ENCODE results near the gene ENO1.
"Not testable (repeated sequence)": the region's sequence is repeated elsewhere in the genome, so short reads cannot be mapped to it uniquely, and the experiment has no call there.

Gene ENO1

DNA sequence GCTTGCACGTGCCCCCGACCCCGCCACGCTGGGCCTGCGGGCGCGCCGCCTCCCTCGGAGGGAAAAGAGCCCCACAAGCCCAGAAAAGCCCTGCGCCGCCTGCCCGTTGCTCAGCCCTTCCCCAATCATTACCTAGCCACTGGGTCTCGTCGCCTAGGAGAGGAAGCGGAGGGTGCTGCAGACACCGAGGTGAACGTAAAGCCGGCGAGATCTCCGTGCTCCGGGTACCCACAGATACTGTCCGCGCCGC is at the start of gene ENO1:
TSS of gene ENO1 (minus strand) at position 239 of the 250 bp plus-strand sequence. CDS start 3,778 bp downstream, outside the sequence.
- DNase-seq (ENCODE audit: low read depth): no peak

DNA sequence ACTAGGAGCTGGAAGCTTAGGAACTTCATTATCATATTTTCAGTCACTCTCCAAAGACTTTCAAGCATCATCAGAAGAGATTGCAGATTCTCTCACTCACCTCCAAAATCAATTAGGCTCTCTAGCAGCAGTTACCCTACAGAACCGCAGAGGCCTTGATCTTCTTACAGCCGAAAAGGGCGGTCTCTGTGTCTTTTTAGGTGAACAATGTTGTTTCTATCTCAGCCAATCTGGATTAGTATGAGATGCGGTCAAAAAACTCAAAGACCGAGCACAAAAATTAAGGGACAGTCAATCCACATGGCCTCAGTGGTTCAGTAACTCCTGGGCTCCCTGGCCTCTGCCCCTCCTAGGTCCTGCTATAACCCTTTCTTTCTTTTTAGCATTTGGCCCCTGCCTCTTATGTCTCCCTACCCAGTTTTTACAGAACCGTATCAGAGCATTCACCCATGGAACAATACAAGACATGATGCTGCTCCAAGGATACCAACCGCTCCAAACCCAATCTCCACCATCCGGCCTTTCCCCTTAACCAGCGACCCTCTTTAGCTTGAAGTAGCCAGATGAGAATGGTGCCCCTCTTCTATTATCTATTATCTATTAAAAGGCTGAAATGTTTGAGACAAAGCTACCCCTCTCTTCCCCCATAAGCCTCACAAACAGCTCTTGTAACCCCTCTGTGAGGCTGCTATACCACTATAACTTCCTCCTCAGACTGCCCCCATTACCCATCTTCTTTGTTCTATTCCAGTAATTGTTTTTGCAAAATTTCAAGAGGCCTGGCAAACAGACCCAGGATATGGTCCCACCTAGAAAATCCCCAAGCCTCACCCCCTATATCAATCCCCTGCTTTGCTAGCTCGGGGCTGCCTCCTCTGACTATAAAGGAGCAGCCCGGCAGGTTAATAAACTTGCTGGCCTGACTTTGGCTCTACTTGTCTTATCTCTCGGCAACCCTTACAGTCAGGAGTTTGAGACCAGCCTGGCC is 48.5 kb upstream of the ENO1 start:
- no peak for DNase-seq (ENCODE audit: low read depth)

DNA sequence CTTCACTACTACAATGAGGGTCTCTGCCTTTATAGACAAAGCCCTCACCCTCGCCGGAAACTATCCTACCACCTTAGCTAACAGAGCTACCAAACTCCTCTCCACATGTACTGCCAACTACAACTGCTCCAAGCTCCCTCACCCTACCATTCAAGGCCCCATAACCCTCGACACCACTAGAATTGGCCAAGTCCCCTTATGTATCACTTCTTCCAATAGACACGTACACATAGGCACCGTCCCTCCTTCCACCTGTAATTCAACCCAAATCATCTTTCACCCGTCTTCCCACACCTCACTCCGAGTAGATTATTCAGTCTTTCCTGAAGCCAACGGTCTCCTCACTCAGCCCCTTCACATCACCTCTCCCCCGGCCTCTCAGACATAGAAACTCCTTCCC is 47.5 kb upstream of the ENO1 start:
- no peak for DNase-seq (ENCODE audit: low read depth)

DNA sequence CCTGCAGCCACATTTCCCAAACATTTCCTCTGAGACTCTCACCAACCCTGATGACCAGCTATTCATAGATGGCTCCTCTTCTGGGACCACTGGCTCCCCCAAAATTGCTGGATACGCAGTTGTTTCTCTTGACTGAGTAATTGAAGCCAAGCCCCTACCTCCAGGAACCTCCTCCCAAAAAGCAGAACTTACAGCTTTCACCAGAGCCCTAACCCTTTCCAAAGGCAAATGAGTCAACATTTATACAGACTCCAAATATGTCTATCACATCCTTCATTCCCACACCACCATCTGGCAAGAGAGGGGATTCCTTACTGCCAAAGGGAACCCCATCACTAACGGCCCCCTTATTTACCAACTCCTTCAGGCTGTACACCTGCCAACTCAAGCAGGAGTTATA is 46.9 kb upstream of the ENO1 start:
- no peak for DNase-seq (ENCODE audit: low read depth)

DNA sequence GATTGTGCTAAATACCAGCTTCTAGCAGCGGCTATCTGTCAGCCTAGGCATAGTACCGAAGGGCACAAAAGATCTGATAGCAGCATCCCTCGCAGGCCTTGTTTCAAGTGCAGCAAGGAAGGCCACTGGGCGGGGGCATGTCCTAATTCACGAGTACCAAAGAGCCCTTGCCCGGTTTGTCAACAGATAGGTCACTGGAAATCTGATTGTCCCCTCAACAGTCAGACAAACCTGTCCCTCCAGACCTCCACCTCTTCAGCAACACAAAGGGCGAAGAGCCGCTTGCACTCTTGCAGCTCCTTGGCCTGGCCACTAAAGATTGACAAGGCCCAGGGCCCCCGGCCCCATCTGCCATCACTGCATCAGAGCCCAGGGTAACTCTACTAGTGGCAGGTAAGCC is 44.5 kb upstream of the ENO1 start:
- no peak for DNase-seq (ENCODE audit: low read depth)

DNA sequence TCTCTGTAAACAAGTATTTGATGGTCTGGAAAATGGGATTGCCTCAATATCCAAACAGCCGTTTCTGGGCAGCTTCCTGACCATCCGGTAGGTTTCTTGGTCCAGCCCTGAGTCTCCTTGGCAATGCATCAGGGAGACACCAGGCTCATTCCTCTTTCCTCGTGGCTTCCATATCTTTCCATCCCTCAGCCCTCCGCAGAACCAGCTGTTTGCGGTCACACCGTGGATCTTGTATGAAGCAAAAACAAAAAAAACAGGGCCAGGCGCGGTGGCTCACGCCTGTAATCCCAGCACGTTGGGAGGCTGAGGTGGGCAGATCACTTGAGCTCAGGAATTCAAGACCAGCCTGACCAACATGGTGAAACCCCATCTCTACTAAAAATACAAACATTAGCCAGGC is 39.0 kb upstream of the ENO1 start:
- not testable (repeated sequence) for DNase-seq (ENCODE audit: low read depth)

DNA sequence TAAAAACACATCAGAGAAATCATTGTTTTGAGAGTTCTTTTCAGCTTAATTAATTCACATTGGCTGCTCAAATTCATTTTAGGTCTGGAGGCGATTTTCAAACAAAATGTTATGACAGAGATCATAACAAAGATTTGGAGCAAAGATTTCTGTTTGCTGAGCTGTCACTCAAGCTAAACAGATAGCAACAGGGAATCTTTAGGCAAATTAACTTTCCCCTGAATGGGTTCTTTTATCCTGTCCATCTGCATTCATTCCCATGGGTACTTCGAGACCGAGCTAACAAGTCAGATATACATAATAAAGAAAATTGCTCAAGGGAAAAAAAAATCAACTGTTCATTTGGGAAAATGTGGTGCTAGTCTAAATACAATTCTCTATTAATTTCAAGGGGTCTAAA is 37.0 kb upstream of the ENO1 start:
- no peak for DNase-seq (ENCODE audit: low read depth)

DNA sequence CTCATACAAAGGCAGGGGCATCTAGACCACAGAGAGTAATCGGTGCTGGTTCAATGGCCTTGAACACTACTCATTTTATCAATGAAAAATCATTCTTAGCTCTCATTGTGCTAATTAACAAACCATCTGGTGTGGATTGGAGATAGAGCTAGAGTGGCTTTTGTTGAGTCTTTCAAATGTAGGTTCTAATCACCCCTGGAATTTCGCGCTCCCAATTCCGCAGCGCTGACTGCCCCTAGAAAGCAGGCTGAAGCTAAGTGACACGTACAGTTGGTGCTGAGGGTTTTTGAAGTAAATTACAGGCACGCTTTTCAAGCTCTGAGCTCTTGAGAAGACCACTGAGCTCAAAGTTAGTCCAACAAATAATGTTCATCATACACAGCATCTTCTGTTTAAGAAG is 36.0 kb upstream of the ENO1 start:
- DNase-seq (ENCODE audit: low read depth): no peak

DNA sequence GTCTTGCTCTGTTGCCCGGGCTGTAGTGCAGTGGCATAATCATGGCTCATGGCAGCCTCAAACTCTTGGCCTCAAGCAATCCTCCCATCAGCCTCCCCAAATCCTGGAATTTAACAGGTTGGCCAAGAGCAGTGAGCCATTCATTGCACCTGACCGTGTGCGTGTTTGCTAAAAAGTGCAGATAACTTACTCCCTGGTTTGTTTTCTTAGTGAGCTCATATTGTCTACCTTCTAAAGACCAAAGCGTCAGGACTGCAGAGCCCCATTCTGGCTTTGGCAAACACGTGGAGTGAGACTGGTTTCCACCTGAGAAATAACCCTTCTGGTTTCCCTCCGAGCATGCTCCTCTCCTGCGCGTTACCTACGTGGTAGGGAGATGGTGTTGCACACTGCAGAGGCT is 35.0 kb upstream of the ENO1 start:
- no peak for DNase-seq (ENCODE audit: low read depth)

DNA sequence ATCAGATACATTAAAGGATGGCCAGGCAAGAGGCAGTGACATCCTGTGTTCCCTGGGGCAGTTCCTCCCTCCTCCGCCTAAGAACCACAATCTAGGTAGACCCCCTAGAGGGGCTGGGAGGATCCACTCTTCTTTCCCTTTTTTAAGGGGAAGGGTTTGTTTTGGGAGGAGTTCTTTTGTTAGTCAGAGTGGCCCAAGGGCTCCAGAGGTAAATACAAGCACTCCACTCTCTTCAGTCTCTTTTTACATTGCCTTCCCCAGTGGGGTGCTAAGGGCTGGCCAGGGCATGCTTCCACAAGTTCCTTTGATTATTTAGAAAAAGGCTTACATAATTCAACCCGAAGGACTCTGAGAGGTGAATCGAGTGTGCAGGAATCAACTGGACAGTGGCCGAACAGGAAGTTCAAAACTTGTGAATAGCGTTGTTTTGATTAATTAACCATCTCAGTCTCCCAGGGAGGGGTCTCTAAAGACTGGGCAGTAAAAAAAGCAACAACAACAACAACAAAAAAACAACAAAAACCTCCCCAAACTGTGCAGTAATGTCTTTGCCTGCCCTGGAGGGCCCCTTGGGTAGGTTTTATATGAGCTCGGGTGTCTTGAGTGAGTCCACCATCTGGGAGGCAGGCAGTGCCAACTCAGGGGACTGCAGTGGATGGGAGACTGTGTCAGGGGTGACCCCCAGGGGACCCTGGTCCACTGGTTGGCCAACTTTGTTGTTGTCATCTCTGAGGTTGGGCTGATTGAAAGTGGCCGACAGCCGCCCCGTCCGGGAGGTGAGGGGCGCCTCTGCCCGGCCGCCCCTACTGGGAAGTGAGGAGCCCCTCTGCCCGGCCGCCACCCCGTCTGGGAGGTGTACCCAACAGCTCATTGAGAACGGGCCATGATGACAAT is 33.2 kb upstream of the ENO1 start:
- DNase-seq (ENCODE audit: low read depth): no peak

DNA sequence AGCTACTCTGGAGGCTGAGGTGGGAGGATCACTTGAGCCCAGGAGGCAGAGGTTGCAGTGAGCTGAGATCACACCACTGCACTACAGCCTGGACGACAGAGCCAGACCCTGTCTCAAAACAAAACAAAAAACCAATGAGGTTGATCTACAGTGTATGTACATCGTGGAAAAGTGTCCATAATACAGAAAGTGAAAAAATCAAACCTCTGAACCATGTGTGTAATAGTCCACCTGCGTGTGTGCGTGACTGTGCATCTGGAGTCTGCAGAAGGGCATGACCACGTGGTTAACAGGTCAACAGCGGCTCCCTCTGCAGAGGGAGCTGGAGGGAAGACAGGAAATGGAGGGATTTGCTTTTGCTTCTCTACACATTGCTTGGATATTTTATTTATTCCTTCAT is 32.4 kb upstream of the ENO1 start:
- DNase-seq (ENCODE audit: low read depth): peak; percentile 37

DNA sequence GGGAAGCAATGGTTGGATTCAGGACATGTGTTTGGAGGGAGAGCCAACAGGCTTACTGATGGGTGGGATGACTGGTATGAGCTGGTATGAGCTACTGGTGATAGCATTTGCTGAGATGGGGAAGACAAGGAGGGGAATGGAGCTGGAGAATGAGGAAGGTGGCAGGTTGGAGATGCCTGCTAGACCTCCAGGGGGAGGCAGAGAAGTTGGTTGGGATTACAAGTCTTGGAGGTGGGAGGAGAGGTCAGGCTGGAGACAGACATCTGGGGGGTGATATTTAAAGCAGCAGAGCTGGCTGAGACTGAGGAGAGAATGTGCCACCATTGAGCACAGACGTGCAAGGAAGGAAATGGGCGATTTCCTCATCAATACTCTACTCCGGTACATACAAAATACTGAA is 31.8 kb upstream of the ENO1 start:
- no peak for DNase-seq (ENCODE audit: low read depth)

DNA sequence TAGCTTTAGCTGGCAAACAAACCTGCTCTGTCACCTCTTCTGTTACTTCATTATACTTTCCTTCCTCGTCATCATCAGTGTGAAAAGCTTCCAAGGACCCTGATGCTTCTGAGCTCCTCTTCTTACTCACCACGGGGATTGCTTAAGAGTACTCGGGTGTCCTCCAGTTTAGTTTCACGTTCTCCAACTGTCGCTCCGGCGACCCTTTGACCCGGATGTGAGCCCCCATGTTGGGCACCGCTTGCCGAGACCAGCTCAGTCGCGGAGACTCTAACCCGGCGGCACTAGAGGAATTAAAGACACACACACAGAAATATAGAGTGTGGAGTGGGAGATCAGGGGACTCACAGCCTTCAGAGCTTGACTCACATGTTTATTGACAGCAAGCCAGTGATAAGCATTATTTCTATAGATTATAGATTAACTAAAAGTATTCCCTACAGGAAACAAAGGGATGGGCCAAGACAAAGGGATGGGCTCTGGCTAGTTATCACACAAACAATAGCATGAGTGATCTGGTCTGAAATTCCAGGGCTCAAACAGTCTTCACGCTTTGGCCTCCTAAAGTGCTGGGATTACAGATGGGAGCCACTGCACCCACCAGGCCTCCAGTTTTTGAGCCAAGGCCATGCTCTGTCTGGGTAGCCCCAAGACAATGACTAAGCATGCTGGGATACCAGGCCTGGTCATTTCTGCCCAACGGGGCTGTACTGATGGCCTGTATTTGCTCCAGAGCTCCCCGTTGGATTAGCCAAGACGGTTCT is 30.1 kb upstream of the ENO1 start:
- no peak for DNase-seq (ENCODE audit: low read depth)

DNA sequence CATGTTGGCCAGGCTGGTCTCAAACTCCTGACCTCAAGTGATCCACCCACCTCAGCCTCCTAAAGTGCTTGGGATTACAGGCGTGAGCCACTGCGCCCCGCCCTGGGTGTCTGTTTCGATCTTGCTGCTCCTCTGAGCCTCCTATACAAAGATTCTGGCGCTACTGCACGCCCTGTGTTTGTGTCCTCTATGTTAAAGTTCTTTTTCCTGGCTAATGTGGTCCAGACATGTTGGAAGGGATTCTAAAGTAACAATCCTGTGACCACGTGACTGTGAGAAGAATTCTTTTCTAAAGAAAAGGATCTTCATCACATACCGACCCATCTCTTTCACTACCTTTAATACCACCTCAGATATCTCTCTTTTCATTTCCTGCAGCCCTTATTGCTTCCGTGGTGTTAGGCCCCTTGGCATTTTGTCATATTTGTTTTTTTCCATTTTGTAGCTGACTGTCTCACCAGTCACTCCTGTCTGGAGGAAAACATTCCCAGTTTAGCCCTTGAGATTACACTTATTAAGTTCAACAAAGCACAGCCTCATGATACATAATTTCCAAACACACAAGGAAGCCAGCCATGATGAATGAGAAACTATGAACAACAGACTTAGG is 27.2 kb upstream of the ENO1 start:
- DNase-seq (ENCODE audit: low read depth): no peak

DNA sequence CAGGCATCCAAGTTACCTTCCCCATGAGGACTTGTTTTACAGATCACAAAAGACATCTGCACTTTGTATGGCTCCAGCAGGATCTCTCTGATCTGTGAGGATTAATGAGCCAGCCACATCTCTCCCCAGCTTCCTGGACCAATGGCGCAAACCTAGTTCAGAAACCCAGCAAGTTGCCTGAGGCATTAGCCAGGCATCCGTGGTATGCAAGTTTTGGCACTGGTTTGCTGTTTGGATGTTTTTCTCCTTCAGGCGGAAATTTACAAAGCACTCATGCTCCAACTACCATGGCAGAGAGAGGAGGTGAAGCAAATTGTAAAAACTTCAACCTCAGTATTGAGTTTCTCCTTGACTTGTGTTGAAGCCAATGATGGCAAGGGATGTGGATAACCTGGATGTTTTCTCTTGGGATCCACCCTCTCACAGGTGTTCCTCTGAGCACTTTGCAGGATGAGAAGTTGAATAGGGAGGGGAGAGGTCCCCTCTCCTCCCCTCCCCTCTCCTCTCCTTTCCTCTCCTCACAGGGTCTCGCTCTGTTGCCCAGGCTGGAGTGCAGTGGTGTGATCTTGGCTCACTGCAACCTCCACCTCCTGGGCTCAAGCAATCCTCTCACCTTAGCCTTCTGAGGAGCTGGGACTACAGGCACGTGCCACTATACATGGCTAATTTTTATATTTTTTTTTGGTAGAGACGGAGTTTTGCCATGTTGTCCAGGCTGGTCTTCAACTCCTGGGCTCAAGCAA is 25.6 kb upstream of the ENO1 start:
- peak; percentile 96 for DNase-seq (ENCODE audit: low read depth)

DNA sequence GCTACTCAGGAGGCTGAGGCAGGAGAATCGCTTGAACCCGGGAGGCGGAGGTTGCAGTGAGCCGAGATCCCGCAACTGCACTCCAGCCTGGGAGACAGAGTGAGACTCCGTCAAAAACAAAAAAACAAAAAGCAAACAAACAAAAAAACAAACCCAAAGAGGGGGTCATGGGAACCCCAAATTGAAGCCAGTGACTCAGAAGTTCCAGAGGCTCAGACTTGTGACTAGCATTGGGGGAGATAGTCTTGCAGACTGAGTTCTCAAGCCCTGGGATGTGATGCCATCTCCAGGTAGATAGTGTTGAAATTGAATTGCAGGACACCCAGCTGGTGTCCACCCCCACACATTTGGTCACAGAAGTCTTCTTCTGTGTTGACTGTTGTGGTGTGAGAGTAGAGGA is 24.9 kb upstream of the ENO1 start:
- DNase-seq (ENCODE audit: low read depth): peak; percentile 46

DNA sequence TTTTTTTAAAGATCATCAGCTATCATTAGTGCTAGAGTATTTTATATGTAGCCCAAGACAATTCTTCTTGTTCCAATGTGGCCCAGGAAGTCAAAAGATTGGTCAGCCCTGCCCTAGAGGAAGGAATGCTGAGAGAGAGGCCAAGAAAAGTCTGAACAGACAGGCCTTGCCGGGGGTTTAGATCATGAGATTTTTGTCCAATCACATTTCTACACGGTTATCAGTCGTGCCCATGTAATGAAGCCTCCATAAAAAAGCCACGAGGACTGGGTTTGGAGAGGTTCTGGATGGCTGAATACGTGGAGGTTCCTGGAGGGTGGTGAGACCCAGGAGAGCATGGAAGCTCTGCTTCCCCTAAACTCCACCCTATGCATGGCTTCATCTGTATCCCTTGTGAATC is 24.3 kb upstream of the ENO1 start:
- DNase-seq (ENCODE audit: low read depth): peak; percentile 59

DNA sequence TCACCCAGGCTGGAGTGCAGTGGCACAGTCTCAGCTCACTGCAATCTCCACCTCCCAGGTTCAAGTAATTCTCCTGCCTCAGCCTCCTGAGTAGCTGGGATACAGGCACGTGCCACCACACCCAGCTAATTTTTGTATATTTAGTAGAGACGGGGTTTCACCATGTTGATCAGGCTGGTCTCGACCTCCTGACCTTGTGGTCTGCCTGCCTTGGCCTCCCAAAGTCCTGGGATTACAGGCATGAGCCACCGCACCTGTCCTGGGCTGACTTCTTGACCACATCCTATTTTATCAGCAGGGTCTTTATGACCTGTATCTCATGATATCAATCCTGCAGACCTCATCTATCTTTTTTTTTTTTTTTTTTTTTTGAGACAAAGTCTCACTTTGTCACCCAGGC is 22.2 kb upstream of the ENO1 start:
- not testable (repeated sequence) for DNase-seq (ENCODE audit: low read depth)

DNA sequence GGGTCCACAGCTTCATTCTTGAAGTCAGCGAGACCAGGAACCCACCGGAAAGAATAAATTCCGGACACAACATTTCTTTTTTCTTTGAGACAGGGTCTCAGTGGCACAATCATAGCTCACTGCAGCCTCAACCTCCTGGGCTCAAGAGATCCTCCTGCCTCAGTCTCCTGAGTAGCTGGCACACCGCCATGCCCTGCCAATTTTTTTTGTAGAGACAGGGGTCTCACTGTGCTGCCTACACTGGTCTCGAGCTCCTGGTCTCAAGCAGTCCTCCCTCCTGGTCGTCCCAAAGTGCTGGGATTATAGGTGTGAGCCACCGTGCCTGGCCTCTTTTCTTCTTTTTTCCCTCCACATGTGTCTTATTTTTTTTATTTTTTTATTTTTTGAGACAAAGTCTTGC is 20.6 kb upstream of the ENO1 start:
- no peak for DNase-seq (ENCODE audit: low read depth)

DNA sequence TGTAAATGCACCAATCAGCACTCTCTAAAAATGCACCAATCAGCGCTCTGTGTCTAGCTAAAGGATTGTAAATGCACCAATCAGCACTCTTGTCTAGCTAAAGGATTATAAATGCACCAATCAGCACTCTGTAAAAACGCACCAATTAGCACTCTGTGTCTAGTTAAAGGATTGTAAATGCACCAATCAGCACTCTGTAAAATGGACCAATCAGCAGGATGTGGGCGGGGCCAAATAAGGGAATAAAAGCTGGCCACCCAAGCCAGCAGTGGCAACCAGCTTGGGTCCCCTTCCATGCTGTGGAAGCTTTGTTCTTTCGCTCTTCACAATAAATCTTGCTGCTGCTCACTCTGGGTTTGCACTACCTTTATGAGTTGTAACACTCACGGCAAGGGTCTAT is 19.9 kb upstream of the ENO1 start:
- DNase-seq (ENCODE audit: low read depth): not testable (repeated sequence)

DNA sequence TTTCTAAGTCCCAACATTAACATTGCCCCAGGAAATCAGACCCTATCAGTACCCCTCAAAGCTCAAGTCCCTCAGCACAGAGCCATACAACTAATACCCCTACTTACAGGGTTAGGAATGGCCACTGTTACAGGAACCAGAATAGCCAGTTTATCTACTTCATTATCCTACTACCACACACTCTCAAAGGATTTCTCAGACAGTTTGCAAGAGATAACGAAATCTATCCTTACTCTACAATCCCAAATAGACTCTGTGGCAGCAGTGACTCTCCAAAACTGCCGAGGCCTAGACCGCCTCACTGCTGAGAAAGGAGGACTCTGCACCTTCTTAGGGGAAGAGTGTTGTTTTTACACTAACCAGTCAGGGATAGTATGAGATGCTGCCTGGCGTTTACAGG is 19.0 kb upstream of the ENO1 start:
- not testable (repeated sequence) for DNase-seq (ENCODE audit: low read depth)
